Adrenal gland (tissue), 12 donors: ENCODE data around the gene TTC33. TPM values are rescaled to one million over a fixed set of nuclear protein-coding genes. Genes with fewer than 3 reads are reported as not detected.

Experiments
- DNase-seq, 7 donors: peaks; one replicate each; pipeline ENCODE4 v3.0.0-alpha.2; 2019 to 2020
- H3K27ac ChIP-seq, 5 donors: fragments of 200-600 bp; sonication (generic) in 4 of 5; 1 replicate in 3 of 5; 2 replicates in 2 of 5; pipeline versions ENCODE4 v1.5.1 to v1.8.0; 2016 to 2020; ENCODE audit warnings: mild to moderate bottlenecking in 1 of 5
- H3K27me3 ChIP-seq: fragments of 200-600 bp; 2 replicates; pipeline ENCODE4 v1.8.0; 2021
- H3K36me3 ChIP-seq, 2 donors: fragments of 200-600 bp; replicated peaks in 1 of 2; 1 replicate in 1 of 2; 2 replicates in 1 of 2; pipeline versions ENCODE4 v1.5.1 to v1.8.0; 2018 to 2022
- H3K4me1 ChIP-seq, 2 donors: fragments of 200-600 bp; replicated peaks in 1 of 2; 1 replicate in 1 of 2; 2 replicates in 1 of 2; pipeline versions ENCODE4 v1.5.1 to v1.8.0; 2018 to 2021
- H3K4me3 ChIP-seq, 4 donors: fragments of 200-600 bp; sonication (generic) in 3 of 4; one replicate each; pipeline ENCODE4 v1.5.1; 2016 to 2018
- H3K9me3 ChIP-seq, 3 donors: fragments of 200-600 bp; sonication (generic) in 1 of 3; replicated peaks in 1 of 3; 1 replicate in 2 of 3; 2 replicates in 1 of 3; pipeline versions ENCODE4 v1.5.1 to v1.8.0; 2016 to 2021
- CTCF ChIP-seq, 6 experiments: fragments of 450-650 bp in 4 of 6; fragments of 200-600 bp in 2 of 6; sonication (generic) in 1 of 6; IDR thresholded peaks; 1 replicate in 5 of 6; 2 replicates in 1 of 6; pipeline versions ENCODE4 v1.5.1 to v1.8.0; 2016 to 2021; ENCODE audit warnings: antibody characterized with exemption in 6 of 6, mild to moderate bottlenecking in 2 of 6, moderate library complexity in 1 of 6
- POLR2A ChIP-seq, 2 donors: fragments of 450-650 bp; IDR thresholded peaks; one replicate each; pipeline ENCODE4 v1.6.1; 2017; ENCODE audit warnings: antibody characterized with exemption in 2 of 2, mild to moderate bottlenecking in 2 of 2, moderate library complexity in 1 of 2
- WGBS, 4 donors: extraction: QIAGEN DNeasy Blood & Tissue Kit in 2 of 4; methylation state at CpG; one replicate each; pipeline versions ENCODE4 v1.1.5 to v1.1.7; 2013 to 2017; 5-methylcytosine and 5-hydroxymethylcytosine counted together
- intact Hi-C, 2 donors: fragments of 100-400 bp; cut with DNase I; formaldehyde crosslinking; loops; one replicate each; pipeline versions ENCODE4 v1.14.1 to v1.15.0; 2022 to 2023
- polyA plus RNA-seq, 3 donors: library from polyadenylated mRNA; stranded (reverse); fragments of 200-250 nt in 2 of 3; fragments of 350-450 nt in 1 of 3; fragmentation: Illumina TruSeq in 1 of 3; extraction: RNeasy Lipid Tissue Mini Kit (QIAGEN cat#74804) in 1 of 3; gene quantifications; one replicate each; pipeline ENCODE4 v1.2.3, GENCODE V29; 2013 to 2014
- total RNA-seq, 9 donors: library from RNA; depleted of rRNA in 4 of 9; stranded (reverse); fragments of >200 nt in 4 of 9; fragments of 120-200 nt in 1 of 9; fragmentation: NEBNext Ultra II Directional in 1 of 9; extraction: Animal tissue kit (Norgen Biotek cat#: 25700) in 1 of 9; gene quantifications; one replicate each; pipeline versions ENCODE4 v1.1.0 to v1.2.4, GENCODE V29; 2013 to 2023
- donor health status: healthy with polysubstance abuse.
- donor health status: Bipolar disorder and iron deficiency.
- donor health status: DM: yes; HTN: yes; CAD: no.
- donor health status: DM: no; HTN: no; CAD: no.
- donor health status: DM: no; HTN: no; CAD: no.
- donor health status: DM: yes; HTN: yes; CAD: no.

The TTC33 gene
- total and polyA plus RNA-seq, 12 donors, result 5.8 to 33.5 (median 15.3) TPM

- TF ChIP-seq POLR2A (IDR thresholded peaks at IDR 0.05) (no peak), CTCF (IDR thresholded peaks at IDR 0.05) (no peak)
- peaks cover 0 to 3% of the 10 kb centered on the region in 2 donors for H3K4me1 ChIP-seq
- no peak overlapping the region for H3K4me3 ChIP-seq
- intact Hi-C loops, result no loop called here
- no peaks in the 10 kb centered on the region for H3K9me3 ChIP-seq
- no peaks in the 10 kb centered on the region for H3K36me3 ChIP-seq
- no peak overlapping the region for H3K27ac ChIP-seq
- 25 to 41% (median 29%) methylated on average over 1 of the region's 1 CpG for WGBS, 4 donors
- DNase-seq, result no peak
- H3K27me3 ChIP-seq, result no peaks in the 10 kb centered on the region
These were observed 264.1 kb downstream of the TTC33 start for GRCh38 chr5:40491644-40492043.

- TF ChIP-seq POLR2A (IDR thresholded peaks at IDR 0.05), result no peak
- no peak for TF ChIP-seq CTCF (IDR thresholded peaks at IDR 0.05)
These were observed 265.2 kb downstream of the TTC33 start for GRCh38 chr5:40490464-40491111.

GRCh38 chr5:40489421-40489820 is 266.3 kb downstream of the TTC33 start:
- intact Hi-C loops, result no loop called here
- no peak for DNase-seq
- no peaks in the 10 kb centered on the region for H3K27me3 ChIP-seq
- no peak overlapping the region for H3K4me3 ChIP-seq
- TF ChIP-seq POLR2A (IDR thresholded peaks at IDR 0.05), result no peak
- TF ChIP-seq CTCF (IDR thresholded peaks at IDR 0.05), result no peak
- no peaks in the 10 kb centered on the region for H3K9me3 ChIP-seq
- H3K36me3 ChIP-seq, result no peaks in the 10 kb centered on the region
- peaks cover 0 to 3% of the 10 kb centered on the region in 2 donors for H3K4me1 ChIP-seq
- no peak overlapping the region for H3K27ac ChIP-seq
- WGBS, 4 donors, result 64 to 68% (median 66%) methylated on average over 3 of the region's 3 CpGs

More at GRCh38 chr5:40490464-40491111, 265.2 kb downstream of the TTC33 start:
- no peak for DNase-seq
- intact Hi-C loops, result no loop called here
- Histone ChIP-seq H3K27ac (no peak overlapping the region), H3K4me1 (peaks cover 0 to 3% of the 10 kb centered on the region in 2 donors), H3K27me3 (no peaks in the 10 kb centered on the region), H3K4me3 (no peak overlapping the region), H3K36me3 (no peaks in the 10 kb centered on the region), H3K9me3 (no peaks in the 10 kb centered on the region)
- 51 to 58% (median 55%) methylated on average over 4 of the region's 4 CpGs for WGBS, 4 donors

- WGBS, 4 donors, result 53 to 83% (median 67%) methylated on average over 4 of the region's 4 CpGs
- Histone ChIP-seq H3K36me3 (no peaks in the 10 kb centered on the region), H3K9me3 (no peaks in the 10 kb centered on the region), H3K4me3 (no peak overlapping the region), H3K27ac (peak overlapping the region in 1 of 5 donors; percentile 19), H3K4me1 (peaks cover 0 to 3% of the 10 kb centered on the region in 2 donors), H3K27me3 (no peaks in the 10 kb centered on the region)
- TF ChIP-seq POLR2A (IDR thresholded peaks at IDR 0.05), result no peak
- no peak for TF ChIP-seq CTCF (IDR thresholded peaks at IDR 0.05)
- intact Hi-C loops, result no loop called here
- peak in 5 of 7 donors; percentile 21 to 53 (median 27) for DNase-seq
These were observed 269.1 kb downstream of the TTC33 start for GRCh38 chr5:40486437-40487275.
